Tongue (tissue), 2 donors: ENCODE measurements around the gene KCNH3. TPM values are rescaled to one million over a fixed set of nuclear protein-coding genes. Genes with fewer than 3 reads are reported as not detected.
A peak's percentile ranks its signal among the peaks of the same experiment; 100 is the strongest.

Experiments
- DNase-seq: peaks from one replicate; pipeline ENCODE4 v3.0.0-alpha.2; 2015
- total RNA-seq: library from RNA; depleted of rRNA; stranded (reverse); fragments of >200 nt; gene quantifications from one replicate; pipeline ENCODE4 v1.2.3, GENCODE V29; 2014

Gene KCNH3
- total RNA-seq, 1 donor from 2014 or later, result 2.3 TPM

DNA sequence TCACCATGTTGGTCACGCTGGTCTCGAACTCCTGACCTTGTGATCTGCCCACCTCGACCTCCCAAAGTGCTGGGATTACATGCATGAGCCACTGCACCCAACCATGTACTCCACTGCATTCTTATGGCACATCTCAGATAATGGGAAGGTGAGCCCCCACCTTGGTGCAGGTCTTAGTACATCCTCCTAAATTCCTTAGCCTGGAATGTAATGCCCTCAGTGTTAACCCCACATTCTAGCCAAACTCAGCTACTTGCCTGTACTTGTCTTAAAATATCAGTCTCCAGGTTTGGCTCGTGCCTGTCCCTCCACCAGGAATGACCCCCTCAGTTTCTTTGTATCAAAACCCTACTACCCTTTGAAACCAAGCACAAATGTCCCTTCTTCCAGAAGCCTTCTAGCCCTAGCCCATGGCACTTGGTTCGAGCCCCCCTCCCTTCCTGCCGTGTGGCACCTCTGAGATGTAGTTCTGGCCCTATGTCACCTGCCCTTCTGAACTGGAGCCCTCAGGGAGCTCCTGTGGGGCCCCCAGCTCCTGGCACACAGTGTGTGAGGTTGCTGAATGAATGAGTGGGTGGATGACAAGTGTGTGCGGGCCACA, 8.4 kb downstream of the KCNH3 start:
- no peak for DNase-seq

DNA sequence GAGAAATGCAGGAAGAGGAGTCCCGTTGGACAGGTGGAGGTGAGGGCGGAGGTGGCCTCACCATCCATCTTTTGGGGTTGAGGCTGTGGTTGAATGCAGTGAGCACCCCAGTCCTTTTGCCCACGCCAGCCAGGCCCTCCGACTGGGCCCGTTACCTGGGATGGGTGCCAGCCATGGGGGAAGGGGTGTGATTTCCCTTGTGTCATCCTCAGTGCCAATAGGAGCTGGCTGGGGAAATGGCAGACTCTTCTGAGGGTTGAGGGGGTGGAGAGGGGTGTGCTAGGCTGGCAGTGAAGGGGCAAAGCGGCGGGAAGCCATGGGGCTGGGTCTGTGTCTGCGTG, 9.6 kb downstream of the KCNH3 start:
- DNase-seq, result no peak

DNA sequence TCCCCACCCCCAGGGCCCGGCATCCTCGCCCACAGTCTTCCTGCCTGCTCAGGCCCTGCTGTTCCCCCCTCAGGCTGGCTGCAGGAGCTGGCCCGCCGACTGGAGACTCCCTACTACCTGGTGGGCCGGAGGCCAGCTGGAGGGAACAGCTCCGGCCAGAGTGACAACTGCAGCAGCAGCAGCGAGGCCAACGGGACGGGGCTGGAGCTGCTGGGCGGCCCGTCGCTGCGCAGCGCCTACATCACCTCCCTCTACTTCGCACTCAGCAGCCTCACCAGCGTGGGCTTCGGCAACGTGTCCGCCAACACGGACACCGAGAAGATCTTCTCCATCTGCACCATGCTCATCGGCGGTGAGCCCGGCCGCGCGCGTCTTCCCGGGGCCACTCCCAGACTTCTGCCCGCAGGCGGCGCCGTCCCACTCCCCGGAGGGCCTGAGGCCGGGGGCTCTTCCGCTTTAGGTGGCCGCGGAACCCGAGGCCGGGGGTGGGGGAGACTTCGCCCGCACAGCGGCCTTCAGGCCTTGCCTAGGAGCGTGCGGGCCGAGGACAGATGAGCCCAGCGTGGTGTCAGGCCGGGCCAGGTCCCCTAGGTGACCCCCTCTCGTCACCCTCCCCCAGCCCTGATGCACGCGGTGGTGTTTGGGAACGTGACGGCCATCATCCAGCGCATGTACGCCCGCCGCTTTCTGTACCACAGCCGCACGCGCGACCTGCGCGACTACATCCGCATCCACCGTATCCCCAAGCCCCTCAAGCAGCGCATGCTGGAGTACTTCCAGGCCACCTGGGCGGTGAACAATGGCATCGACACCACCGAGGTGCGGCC, 10.2 kb downstream of the KCNH3 start:
- peak; percentile 61 for DNase-seq

DNA sequence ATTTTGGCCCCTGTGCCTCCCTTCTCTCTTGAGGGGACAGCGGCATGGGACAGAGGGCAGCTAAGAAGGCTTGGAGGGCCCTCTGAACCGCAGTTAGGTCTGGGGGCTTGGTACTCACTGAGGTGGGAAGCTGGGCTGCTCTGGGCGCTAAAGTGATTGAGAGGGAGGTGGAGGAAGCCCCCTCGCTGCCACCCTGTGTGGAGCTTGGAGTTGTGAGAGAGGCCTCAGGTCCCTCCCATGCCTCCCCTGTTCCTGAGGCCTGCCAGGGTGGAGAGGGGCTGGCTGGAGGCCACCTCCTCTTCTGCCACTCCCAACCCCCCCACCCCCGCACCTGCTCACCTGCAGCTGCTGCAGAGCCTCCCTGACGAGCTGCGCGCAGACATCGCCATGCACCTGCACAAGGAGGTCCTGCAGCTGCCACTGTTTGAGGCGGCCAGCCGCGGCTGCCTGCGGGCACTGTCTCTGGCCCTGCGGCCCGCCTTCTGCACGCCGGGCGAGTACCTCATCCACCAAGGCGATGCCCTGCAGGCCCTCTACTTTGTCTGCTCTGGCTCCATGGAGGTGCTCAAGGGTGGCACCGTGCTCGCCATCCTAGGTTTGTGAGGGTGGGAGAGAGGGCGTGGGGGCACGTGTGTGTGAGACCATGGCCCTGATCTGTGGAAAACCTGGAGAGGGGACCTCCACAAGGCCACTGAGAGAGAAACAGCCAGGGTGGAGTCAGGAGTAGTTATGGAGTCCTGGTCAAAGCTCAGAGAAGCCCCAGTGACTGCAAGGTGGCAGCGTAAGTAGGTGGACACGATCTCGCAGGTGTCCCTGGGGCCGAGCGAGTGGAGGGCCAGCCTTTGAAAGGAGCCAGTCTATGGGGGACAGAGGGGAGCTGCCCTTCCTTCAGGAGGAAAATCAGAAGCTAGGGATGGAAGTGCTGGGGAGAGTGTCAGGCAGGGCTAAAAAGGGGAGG, 11.2 kb downstream of the KCNH3 start:
- DNase-seq, result no peak

GRCh38 chr12:49550693-49551252, 11.9 kb downstream of the KCNH3 start:
- DNase-seq, result no peak

DNA sequence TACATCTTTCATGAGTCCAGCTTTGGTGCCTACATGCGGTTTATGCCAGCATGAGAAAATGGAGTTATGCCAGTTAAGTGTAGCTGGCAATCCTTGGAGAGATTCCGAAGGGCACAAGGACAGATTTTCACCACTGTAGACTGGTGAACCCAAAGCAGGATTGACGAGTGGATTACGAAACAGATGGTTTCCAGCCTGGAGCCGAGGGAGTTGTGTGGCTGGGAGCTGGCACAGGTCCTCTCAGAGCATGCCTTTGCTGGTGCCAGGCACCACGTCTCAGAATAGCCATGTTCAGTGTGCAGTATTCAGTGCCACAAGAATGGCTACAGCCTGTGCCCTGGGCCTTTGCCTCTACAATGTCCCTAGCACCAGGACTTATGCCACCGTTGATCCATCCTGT, 13.2 kb downstream of the KCNH3 start:
- DNase-seq, result no peak

GRCh38 chr12:49552425-49552824, 13.6 kb downstream of the KCNH3 start:
- DNase-seq, result no peak

DNA sequence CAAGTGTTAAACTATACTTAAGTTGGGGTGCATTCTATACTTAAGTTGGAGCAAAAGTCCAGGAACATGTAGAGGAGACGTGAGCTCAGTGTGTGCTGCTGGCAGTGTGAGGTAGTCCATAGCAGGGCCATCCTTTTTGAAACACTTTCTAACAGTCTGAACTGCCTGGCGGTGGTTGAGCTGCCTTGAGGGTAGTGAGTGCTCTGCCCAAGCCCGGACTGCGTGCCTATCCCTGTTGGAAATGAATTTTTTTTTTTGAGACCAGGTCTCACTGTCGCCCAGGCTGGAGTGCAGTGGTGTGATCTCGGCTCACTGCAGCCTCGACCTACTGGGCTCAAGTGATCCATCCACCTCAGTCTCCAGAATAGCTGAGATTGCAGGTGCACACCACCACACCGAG, 14.1 kb downstream of the KCNH3 start:
- DNase-seq, result no peak

GRCh38 chr12:49553512-49554088, 14.8 kb downstream of the KCNH3 start:
- no peak for DNase-seq

DNA sequence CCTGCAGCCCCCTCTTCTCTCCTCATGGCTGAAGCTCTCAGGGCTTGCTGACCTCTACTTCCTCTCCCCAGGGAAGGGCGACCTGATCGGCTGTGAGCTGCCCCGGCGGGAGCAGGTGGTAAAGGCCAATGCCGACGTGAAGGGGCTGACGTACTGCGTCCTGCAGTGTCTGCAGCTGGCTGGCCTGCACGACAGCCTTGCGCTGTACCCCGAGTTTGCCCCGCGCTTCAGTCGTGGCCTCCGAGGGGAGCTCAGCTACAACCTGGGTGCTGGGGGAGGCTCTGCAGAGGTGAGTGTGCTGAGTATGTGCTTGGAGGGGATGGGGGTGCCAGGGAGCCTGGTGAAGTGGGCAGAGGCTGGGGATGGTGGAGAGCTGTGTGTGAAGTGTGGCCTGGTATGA, 15.4 kb downstream of the KCNH3 start:
- DNase-seq, result no peak

DNA sequence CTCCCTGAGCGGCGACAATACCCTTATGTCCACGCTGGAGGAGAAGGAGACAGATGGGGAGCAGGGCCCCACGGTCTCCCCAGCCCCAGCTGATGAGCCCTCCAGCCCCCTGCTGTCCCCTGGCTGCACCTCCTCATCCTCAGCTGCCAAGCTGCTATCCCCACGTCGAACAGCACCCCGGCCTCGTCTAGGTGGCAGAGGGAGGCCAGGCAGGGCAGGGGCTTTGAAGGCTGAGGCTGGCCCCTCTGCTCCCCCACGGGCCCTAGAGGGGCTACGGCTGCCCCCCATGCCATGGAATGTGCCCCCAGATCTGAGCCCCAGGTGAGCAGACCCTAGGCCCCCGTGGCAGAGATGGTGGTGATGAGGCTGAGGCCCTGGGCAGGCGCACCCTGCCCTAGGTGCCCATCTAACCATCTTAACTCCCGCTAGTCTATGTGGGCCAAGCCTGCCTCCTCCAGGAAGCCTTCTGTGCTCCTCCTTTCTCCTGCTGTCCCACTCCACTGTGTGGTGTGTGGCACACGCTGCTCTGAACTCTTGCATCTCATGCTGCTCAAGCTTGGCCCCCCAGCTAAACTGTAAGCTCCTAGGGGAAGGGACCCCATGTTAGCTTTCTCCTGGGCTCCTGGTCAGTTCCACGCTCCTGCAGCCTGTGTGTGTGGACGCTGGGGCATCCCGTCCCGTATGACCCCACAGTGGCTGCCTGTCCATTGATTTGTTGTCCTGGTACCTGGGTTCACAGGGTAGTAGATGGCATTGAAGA, 17.0 kb downstream of the KCNH3 start:
- no peak for DNase-seq

DNA sequence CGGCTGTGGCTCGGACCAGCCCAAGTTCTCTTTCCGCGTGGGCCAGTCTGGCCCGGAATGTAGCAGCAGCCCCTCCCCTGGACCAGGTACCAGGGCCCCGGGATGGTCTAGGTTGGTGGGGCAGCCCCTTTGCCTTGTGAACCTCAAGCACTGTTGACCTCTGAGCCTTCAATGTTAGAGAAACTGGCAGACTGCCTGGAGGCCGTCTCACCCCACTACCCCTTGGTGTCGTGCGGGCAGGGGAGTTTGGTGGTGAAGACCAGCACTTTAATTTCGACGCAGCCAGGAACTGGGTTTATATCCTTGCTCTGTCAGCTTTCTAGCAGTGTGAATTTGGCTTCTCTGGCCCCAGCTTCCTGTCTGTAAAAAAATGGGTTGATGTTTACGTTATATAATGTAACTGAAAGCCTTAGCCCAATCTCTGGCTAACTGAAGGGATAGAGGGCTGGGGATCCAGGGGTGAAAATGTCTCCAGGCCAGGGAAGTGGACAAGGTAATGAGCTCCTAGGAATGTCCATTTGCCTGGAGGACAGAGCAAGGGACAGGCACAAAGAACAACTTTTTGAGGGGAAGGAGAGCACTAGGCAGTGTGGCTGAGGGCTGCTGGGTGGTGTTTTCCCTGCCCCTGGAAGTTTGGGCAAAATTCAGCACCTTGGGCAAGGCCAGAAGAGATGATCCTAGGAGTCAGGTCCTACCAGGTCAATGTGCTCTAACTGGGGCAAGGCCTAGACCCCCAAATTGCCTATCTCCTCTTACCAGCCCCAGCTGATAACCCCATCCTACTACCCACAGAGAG, 17.8 kb downstream of the KCNH3 start:
- DNase-seq, result no peak

GRCh38 chr12:49557187-49557916, 18.5 kb downstream of the KCNH3 start:
- no peak for DNase-seq

- DNase-seq, result no peak
Measured at GRCh38 chr12:49557917-49558215, 19.0 kb downstream of the KCNH3 start.

DNA sequence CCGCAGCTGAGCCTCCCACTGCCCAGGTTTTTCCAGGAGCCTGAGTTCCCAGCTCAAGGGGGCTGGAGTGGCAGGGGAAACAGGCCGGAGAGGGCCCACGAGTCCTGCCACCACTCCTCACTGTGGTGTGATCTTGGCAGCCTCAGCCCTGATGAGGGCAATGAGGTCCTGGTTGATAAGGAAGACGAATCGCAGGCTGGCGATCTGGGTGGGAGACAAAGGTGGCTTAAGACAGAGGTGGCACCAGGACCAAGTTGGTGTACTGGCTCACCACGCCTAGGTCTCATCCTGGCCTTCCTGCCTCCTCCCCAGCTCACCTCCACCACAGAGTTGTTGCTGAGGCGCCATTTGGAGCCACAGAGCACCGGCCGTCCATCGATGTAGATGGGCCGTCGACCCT, 19.7 kb downstream of the KCNH3 start:
- DNase-seq, result no peak

DNA sequence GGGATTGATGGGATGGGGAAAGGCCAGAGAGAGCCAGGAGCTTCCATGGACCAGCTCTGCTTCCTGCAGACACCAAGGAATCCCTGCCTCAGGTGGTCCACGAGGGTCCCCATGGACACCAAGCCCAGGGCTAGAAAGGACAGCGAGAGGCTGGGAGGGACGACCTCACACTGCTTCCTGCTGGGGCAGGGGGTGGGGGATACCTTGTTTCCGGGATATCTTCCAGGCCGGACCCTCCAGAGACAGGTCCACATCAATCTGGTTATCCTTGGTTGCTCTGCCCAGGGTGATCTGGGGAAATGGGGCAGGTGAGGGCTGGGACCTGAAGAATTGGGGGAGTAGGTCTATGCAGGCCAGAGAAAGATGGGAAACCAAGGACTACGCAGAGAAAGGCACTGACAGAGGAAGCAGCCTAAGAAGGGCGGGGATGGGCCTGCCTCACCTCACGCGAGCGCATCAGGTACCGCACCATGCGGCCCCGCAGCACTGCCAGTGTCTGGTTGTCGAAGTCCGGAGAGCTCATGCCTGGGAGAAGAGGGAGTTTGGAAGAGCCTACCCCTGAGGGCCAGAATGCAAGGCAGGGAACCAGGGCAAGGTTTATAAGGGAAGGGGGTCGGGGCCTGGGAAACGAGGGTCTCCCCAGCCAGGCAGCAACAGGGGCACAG, 20.3 kb downstream of the KCNH3 start:
- DNase-seq, result no peak

DNA sequence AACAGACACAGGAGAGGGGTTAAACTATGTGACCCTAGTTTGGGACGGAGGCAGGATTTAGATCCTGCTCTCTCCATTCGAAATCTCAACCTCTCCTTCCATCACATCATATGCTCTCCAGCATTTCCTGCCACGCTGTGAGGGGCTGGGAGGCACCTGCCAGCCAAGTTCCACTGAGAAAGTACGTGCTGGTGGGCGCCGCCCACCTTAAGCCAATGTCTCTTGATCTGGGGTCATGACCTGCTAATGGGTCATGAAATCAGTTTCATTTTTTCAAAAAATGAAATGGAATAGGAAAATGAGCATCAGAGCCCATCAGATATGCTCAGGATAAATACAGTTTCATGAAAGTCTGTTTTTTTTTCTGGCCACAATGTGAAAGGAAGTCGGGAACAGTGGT, 21.9 kb downstream of the KCNH3 start:
- DNase-seq, result no peak

- no peak for DNase-seq
Measured at GRCh38 chr12:49562233-49562632, 23.4 kb downstream of the KCNH3 start.

- no peak for DNase-seq
Measured at GRCh38 chr12:49562831-49563230, 24.0 kb downstream of the KCNH3 start.
